KOPT-K1 (cell line): ENCODE results near the gene MX1.
"Not testable (repeated sequence)": the region's sequence is repeated elsewhere in the genome, so short reads cannot be mapped to it uniquely, and the experiment has no call there.

Experiments used
- H3K27ac ChIP-seq: fragments of 200-600 bp; sonication (generic); 2 replicates; pipeline ENCODE4 v1.5.1; 2016; ENCODE audit warnings: antibody characterized with exemption, mild to moderate bottlenecking, low read depth, low read length; ENCODE audit not compliant: poor library complexity, severe bottlenecking
- H3K36me3 ChIP-seq: fragments of 200-600 bp; sonication (generic); 2 replicates; pipeline ENCODE4 v1.5.1; 2017; ENCODE audit warnings: antibody characterized with exemption, mild to moderate bottlenecking, low read length, moderate library complexity; ENCODE audit not compliant: insufficient read depth
- H3K9me3 ChIP-seq: fragments of 200-600 bp; sonication (generic); 2 replicates; pipeline ENCODE4 v1.5.1; 2017; ENCODE audit warnings: antibody characterized with exemption, low read length, mild to moderate bottlenecking; ENCODE audit not compliant: insufficient read depth, poor library complexity, severe bottlenecking

Gene MX1

GRCh38 chr21:41399246-41399800, 26.7 kb upstream of the MX1 start:
- Histone ChIP-seq H3K36me3 (no peaks in the 10 kb centered on the region), H3K9me3 (no peaks in the 10 kb centered on the region), H3K27ac (no peak overlapping the region)

- no peak overlapping the region for H3K27ac ChIP-seq
- H3K36me3 ChIP-seq, result no peaks in the 10 kb centered on the region
- H3K9me3 ChIP-seq, result no peaks in the 10 kb centered on the region
Observed at GRCh38 chr21:41402231-41402630, 23.8 kb upstream of the MX1 start.

- H3K36me3 ChIP-seq, result no peaks in the 10 kb centered on the region
- H3K27ac ChIP-seq, result no peak overlapping the region
- H3K9me3 ChIP-seq, result no peaks in the 10 kb centered on the region
Observed at GRCh38 chr21:41402796-41403195, 23.2 kb upstream of the MX1 start.

- Histone ChIP-seq H3K36me3 (no peaks in the 10 kb centered on the region), H3K9me3 (no peaks in the 10 kb centered on the region), H3K27ac (no peak overlapping the region)
Observed at GRCh38 chr21:41403331-41403730, 22.7 kb upstream of the MX1 start.

- no peak overlapping the region for H3K27ac ChIP-seq
- H3K36me3 ChIP-seq, result no peaks in the 10 kb centered on the region
- H3K9me3 ChIP-seq, result no peaks in the 10 kb centered on the region
Observed at GRCh38 chr21:41403966-41404365, 22.1 kb upstream of the MX1 start.

- Histone ChIP-seq H3K9me3 (no peaks in the 10 kb centered on the region), H3K27ac (no peak overlapping the region), H3K36me3 (no peaks in the 10 kb centered on the region)
Observed at GRCh38 chr21:41405321-41405720, 20.7 kb upstream of the MX1 start.

- no peaks in the 10 kb centered on the region for H3K36me3 ChIP-seq
- H3K27ac ChIP-seq, result no peak overlapping the region
- no peaks in the 10 kb centered on the region for H3K9me3 ChIP-seq
Observed at GRCh38 chr21:41406340-41406739, 19.7 kb upstream of the MX1 start.

- no peak overlapping the region for H3K27ac ChIP-seq
- H3K9me3 ChIP-seq, result no peaks in the 10 kb centered on the region
- no peaks in the 10 kb centered on the region for H3K36me3 ChIP-seq
Observed at GRCh38 chr21:41407541-41408460, 18.2 kb upstream of the MX1 start.

GRCh38 chr21:41410361-41410760, 15.7 kb upstream of the MX1 start:
- no peak overlapping the region for H3K27ac ChIP-seq
- no peaks in the 10 kb centered on the region for H3K36me3 ChIP-seq
- H3K9me3 ChIP-seq, result no peaks in the 10 kb centered on the region

- no peaks in the 10 kb centered on the region for H3K36me3 ChIP-seq
- H3K27ac ChIP-seq, result no peak overlapping the region
- no peaks in the 10 kb centered on the region for H3K9me3 ChIP-seq
Observed at GRCh38 chr21:41410767-41411448, 15.1 kb upstream of the MX1 start.

GRCh38 chr21:41411449-41412089, 14.5 kb upstream of the MX1 start:
- no peak overlapping the region for H3K27ac ChIP-seq
- no peaks in the 10 kb centered on the region for H3K36me3 ChIP-seq
- H3K9me3 ChIP-seq, result no peaks in the 10 kb centered on the region

- H3K36me3 ChIP-seq, H3K27ac ChIP-seq, H3K9me3 ChIP-seq: not testable (repeated sequence)
Observed at GRCh38 chr21:41417505-41417904, 8.5 kb upstream of the MX1 start.

GRCh38 chr21:41418393-41418792, 7.6 kb upstream of the MX1 start:
- H3K27ac ChIP-seq, result no peak overlapping the region

GRCh38 chr21:41418956-41419680, 6.9 kb upstream of the MX1 start:
- Histone ChIP-seq H3K36me3 (no peaks in the 10 kb centered on the region), H3K9me3 (no peaks in the 10 kb centered on the region), H3K27ac (no peak overlapping the region)

More at GRCh38 chr21:41418393-41418792, 7.6 kb upstream of the MX1 start:
- no peaks in the 10 kb centered on the region for H3K9me3 ChIP-seq
- no peaks in the 10 kb centered on the region for H3K36me3 ChIP-seq
